GM12878 (cell line): ENCODE results near the gene SEMA4G. TPM values are rescaled to one million over a fixed set of nuclear protein-coding genes. Genes with fewer than 3 reads are reported as not detected.

Experiments used
- ATAC-seq: fragments of 200-7000 bp; cut with Tn5 transposase; 3 replicates; pipeline ENCODE4 v1.9.1; 2020; ENCODE audit warnings: mild to moderate bottlenecking, moderate library complexity
- BruUV-seq: library from RNA; stranded (reverse); fragments of 400-500 nt; replicated peaks from 2 replicates; lab custom pipeline; 2021; lab: Mats Ljungman, UMichigan
- CTCF ChIA-PET: fragments of 300-600 bp; sonication (Branson Sonifier 250); formaldehyde crosslinking; extraction: SDS; loops from one replicate; lab custom pipeline; 2021; ENCODE audit warnings: inconsistent platforms; lab: Yijun Ruan, JAX
- POLR2A ChIA-PET: fragments of 350-600 bp; formaldehyde crosslinking; extraction: SDS; loops from one replicate; lab custom pipeline; 2021; ENCODE audit warnings: inconsistent platforms; lab: Charles Lee
- RAD21 ChIA-PET: fragments of 300-600 bp; sonication (Branson Sonifier 250); formaldehyde crosslinking; loops from one replicate; lab custom pipeline; 2023; ENCODE audit warnings: antibody characterized with exemption; ENCODE audit not compliant: unreplicated experiment; lab: Charles Lee
- SMC1A ChIA-PET: fragments of 300-600 bp; sonication (Branson Sonifier 250); formaldehyde crosslinking; loops from one replicate; lab custom pipeline; 2023; ENCODE audit not compliant: unreplicated experiment, uncharacterized antibody; lab: Charles Lee
- DNase-seq: peaks from one replicate; pipeline ENCODE4 v3.0.0-alpha.2; 2011; ENCODE audit warnings: low read depth, low spot score
- FAIRE-seq: peaks from 3 replicates; lab custom pipeline; 2011; peaks lifted over from hg19 to GRCh38; lab: Jason Lieb, UNC
- H2AFZ ChIP-seq: 2 replicates; pipeline ENCODE4 v1.6.0; 2011; ENCODE audit warnings: low read depth, low read length, control low read depth; ENCODE audit not compliant: control insufficient read depth
- H3K27ac ChIP-seq: 2 replicates; pipeline ENCODE4 v1.5.1; 2011; ENCODE audit warnings: control low read depth; ENCODE audit not compliant: control insufficient read depth, insufficient read depth
- H3K27me3 ChIP-seq, 2 experiments: replicated peaks in 1 of 2; 2 replicates each; pipeline versions ENCODE4 v1.6.0 to v1.6.1; 2011; ENCODE audit warnings: low read length in 1 of 2; ENCODE audit not compliant: control insufficient read depth in 2 of 2, insufficient read depth in 2 of 2
- H3K36me3 ChIP-seq, 2 experiments: 2 replicates each; pipeline ENCODE4 v1.5.1; 2011; ENCODE audit warnings: low read length in 1 of 2; ENCODE audit not compliant: control insufficient read depth in 2 of 2, insufficient read depth in 2 of 2
- H3K4me1 ChIP-seq: 2 replicates; pipeline ENCODE4 v1.6.1; 2011; ENCODE audit warnings: mild to moderate bottlenecking, low read length, moderate library complexity, mixed read lengths; ENCODE audit not compliant: control insufficient read depth, insufficient read depth
- H3K4me2 ChIP-seq: 2 replicates; pipeline ENCODE4 v1.6.0; 2011; ENCODE audit warnings: control low read depth; ENCODE audit not compliant: control insufficient read depth, insufficient read depth
- H3K4me3 ChIP-seq: fragments of 200-600 bp; sonication (generic); 2 replicates; pipeline ENCODE4 v1.5.1; 2016
- H3K79me2 ChIP-seq: 2 replicates; pipeline ENCODE4 v1.6.0; 2011; ENCODE audit warnings: low read length; ENCODE audit not compliant: control insufficient read depth, insufficient read depth
- H3K9ac ChIP-seq: 2 replicates; pipeline ENCODE4 v1.8.0; 2011; ENCODE audit warnings: low read length, control low read depth, mixed read lengths; ENCODE audit not compliant: control insufficient read depth, insufficient read depth
- H3K9me3 ChIP-seq: replicated peaks from 3 replicates; pipeline ENCODE4 v1.5.1; 2011; ENCODE audit warnings: mild to moderate bottlenecking, low read length; ENCODE audit not compliant: control insufficient read depth, insufficient read depth
- H4K20me1 ChIP-seq: 2 replicates; pipeline ENCODE4 v1.6.0; 2011; ENCODE audit not compliant: control insufficient read depth, insufficient read depth
- BACH1 ChIP-seq: fragments of 450-650 bp; IDR thresholded peaks from 2 replicates; pipeline ENCODE4 v1.6.1; 2017; ENCODE audit warnings: mild to moderate bottlenecking, borderline replicate concordance
- ESRRA ChIP-seq: IDR thresholded peaks from 2 replicates; pipeline ENCODE4 v1.6.1; 2012; ENCODE audit warnings: mild to moderate bottlenecking, low read length, improper control_type of control experiment
- FOXK2 ChIP-seq: fragments of 450-650 bp; IDR thresholded peaks from 2 replicates; pipeline ENCODE4 v1.6.1; 2017; ENCODE audit warnings: mild to moderate bottlenecking, moderate library complexity
- KDM1A ChIP-seq: fragments of 200-600 bp; sonication (generic); IDR thresholded peaks from 2 replicates; pipeline ENCODE4 v1.6.1; 2016; ENCODE audit warnings: borderline replicate concordance
- LARP7 ChIP-seq: fragments of 450-650 bp; IDR thresholded peaks from 2 replicates; pipeline ENCODE4 v1.6.1; 2017; ENCODE audit warnings: mild to moderate bottlenecking
- MEF2A ChIP-seq: IDR thresholded peaks from 2 replicates; pipeline ENCODE4 v1.6.1; 2011; ENCODE audit warnings: low read depth, mild to moderate bottlenecking, low read length, moderate library complexity; ENCODE audit not compliant: insufficient read depth
- NR2C2 ChIP-seq: IDR thresholded peaks from 2 replicates; pipeline ENCODE4 v1.6.1; 2011; ENCODE audit warnings: borderline replicate concordance, low read depth; ENCODE audit not compliant: control insufficient read depth, insufficient read length
- POU2F2 ChIP-seq: IDR thresholded peaks from 3 replicates; pipeline ENCODE4 v1.6.1; 2011; ENCODE audit warnings: low read depth, mild to moderate bottlenecking, low read length, borderline replicate concordance
- SP1 ChIP-seq: IDR thresholded peaks from one replicate; pipeline ENCODE4 v1.6.1; 2011; ENCODE audit warnings: low read depth, low read length
- STAT1 ChIP-seq: fragments of 450-650 bp; conservative IDR thresholded peaks from 2 replicates; pipeline ENCODE4 v1.6.1; 2014; ENCODE audit warnings: antibody characterized with exemption, mild to moderate bottlenecking
- TCF3 ChIP-seq: IDR thresholded peaks from 2 replicates; pipeline ENCODE4 v1.6.1; 2012; ENCODE audit warnings: low read depth, mild to moderate bottlenecking, low read length, borderline replicate concordance; ENCODE audit not compliant: insufficient read depth
- WRNIP1 ChIP-seq: IDR thresholded peaks from 2 replicates; pipeline ENCODE4 v1.6.1; 2011; ENCODE audit warnings: low read depth, low read length, improper control_type of control experiment, borderline replicate concordance
- ZSCAN29 ChIP-seq: fragments of 450-650 bp; IDR thresholded peaks from 2 replicates; pipeline ENCODE4 v1.6.1; 2017; ENCODE audit warnings: mild to moderate bottlenecking, moderate library complexity
- ZZZ3 ChIP-seq: IDR thresholded peaks from 2 replicates; pipeline ENCODE4 v1.6.1; 2011; ENCODE audit warnings: low read depth; ENCODE audit not compliant: control insufficient read depth, insufficient read length
- WGBS: methylation state at CpG from one replicate; pipeline ENCODE4 v1.1.6; 2016; ENCODE audit warnings: low lambda C conversion rate; ENCODE audit not compliant: insufficient replicate concordance, insufficient coverage; ENCODE audit errors: missing lambda C conversion rate; 5-methylcytosine and 5-hydroxymethylcytosine counted together
- in situ Hi-C: fragments of 300-500 bp; cut with MboI; formaldehyde crosslinking; loops from 9 replicates; pipeline ENCODE4 v1.14.3; 2018; ENCODE audit warnings: mixed read lengths
- intact Hi-C: fragments of 100-400 bp; cut with micrococcal nuclease; formaldehyde crosslinking; loops from one replicate; pipeline ENCODE4 v1.14.2; 2022; ENCODE audit not compliant: unreplicated experiment
- polyA plus RNA-seq, 11 experiments: library from polyadenylated mRNA; depleted of rRNA in 4 of 11; unstranded in 6 of 11; stranded (reverse) in 5 of 11; fragments of >200 nt; fragmentation: Nextera tagmentation in 4 of 11; fragmentation: Illumina TruSeq in 1 of 11; extraction: Ambion mirVana in 4 of 11; extraction: Trizol in 1 of 11; gene quantifications; 1 replicate in 1 of 11; 2 replicates in 10 of 11; pipeline versions ENCODE4 v1.2.1 to v1.2.3, GENCODE V29; 2011 to 2016; ENCODE audit warnings: inconsistent platforms in 2 of 11, missing spikeins in 2 of 11, low read depth in 1 of 11
- total RNA-seq, 4 experiments: library from RNA; depleted of rRNA in 3 of 4; stranded (reverse); fragments of >200 nt in 3 of 4; fragmentation: Illumina TruSeq in 1 of 4; extraction: Trizol in 1 of 4; gene quantifications; 2 replicates each; pipeline versions ENCODE4 v1.2.1 to v1.2.3, GENCODE V29; 2013 to 2021
- TF ChIP-seq, protein P1 (sequence below): IDR thresholded peaks from 2 replicates; pipeline ENCODE4 v1.6.1; 2011; ENCODE audit warnings: low read depth, low read length, improper control_type of control experiment, borderline replicate concordance
- TF ChIP-seq, protein P2 (sequence below): fragments of 450-650 bp; IDR thresholded peaks from 2 replicates; pipeline ENCODE4 v1.6.1; 2018; ENCODE audit warnings: mild to moderate bottlenecking, low read depth, moderate library complexity; ENCODE audit not compliant: partially characterized antibody
- TF ChIP-seq, protein P3 (sequence below): fragments of 450-650 bp; IDR thresholded peaks from 2 replicates; pipeline ENCODE4 v1.6.1; 2016; ENCODE audit warnings: mild to moderate bottlenecking
- TF ChIP-seq, protein P4 (sequence below): IDR thresholded peaks from 2 replicates; pipeline ENCODE4 v1.6.1; 2011; ENCODE audit warnings: low read depth, mild to moderate bottlenecking, low read length, moderate library complexity, borderline replicate concordance; ENCODE audit errors: extremely low read depth

The SEMA4G gene
- total and polyA plus RNA-seq, 10 of the 15 experiments (the other 5 are each of a cell fraction or from before 2014, with no cell fraction given) = 0.09 to 2.3 (median 0.44) TPM; not detected in 4

DNA sequence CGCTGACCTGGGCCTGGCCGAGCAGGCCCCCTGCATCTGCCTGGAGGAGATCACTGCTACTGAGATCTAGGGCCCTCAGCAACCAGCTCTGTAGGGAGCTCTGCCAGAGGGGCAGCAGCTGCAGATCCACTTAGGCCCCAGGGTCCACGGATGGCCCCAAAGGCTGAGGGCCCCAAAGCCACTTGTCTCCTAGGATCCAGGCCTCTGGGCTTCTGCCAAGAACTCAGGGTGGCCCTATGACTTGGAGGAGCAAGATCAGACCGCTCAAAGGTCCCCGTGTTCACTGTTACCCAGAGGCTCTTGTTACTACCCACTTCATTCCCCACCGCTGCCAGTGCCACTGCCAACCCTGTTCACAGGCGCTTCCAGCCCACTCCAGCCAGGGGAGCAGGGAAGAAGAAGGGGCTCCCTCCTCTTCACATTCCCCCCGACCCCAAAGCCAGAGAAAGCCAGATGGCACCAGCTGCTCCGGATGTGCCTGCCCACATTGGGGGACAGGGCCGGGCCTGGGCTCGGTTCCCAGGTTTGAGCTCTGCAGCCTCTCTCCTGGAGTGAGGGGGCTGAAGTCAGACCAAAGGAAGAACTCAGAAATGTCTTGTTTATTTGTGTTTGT, 37.9 kb downstream of the SEMA4G start:
- POLR2A ChIA-PET = interaction anchor here (1.3 kb wide), 1 partner anchor 45 kb away, joined by 7 read pairs; no protein-coding TSS in a partner anchor
- no peaks in the 10 kb centered on the region for H3K9me3 ChIP-seq
- SMC1A ChIA-PET = no interaction called here
- H3K4me2 ChIP-seq = no peak overlapping the region
- no peak overlapping the region for H2AFZ ChIP-seq
- DNase-seq (no peak), ATAC-seq (no peak), FAIRE-seq (no peak)
- H3K27ac ChIP-seq = no peak overlapping the region
- no peaks in the 10 kb centered on the region for H3K79me2 ChIP-seq
- intact Hi-C loops (no loop called here), in situ Hi-C loops (no loop called here)
- H3K4me1 ChIP-seq = no peaks in the 10 kb centered on the region; the same call in 1 of the 2 replicates
- H3K4me3 ChIP-seq = no peak overlapping the region
- no peaks in the 10 kb centered on the region for H3K27me3 ChIP-seq
- RAD21 ChIA-PET = no interaction called here
- peaks cover 0 to 2% of the 10 kb centered on the region in 2 experiments; a peak in 2 of 4 replicates for H3K36me3 ChIP-seq
- no TSS peak for BruUV-seq
- no peak for TF ChIP-seq ZZZ3
- no peak for TF ChIP-seq WRNIP1
- no peak for TF ChIP-seq BACH1
- TF ChIP-seq, protein P1, sequence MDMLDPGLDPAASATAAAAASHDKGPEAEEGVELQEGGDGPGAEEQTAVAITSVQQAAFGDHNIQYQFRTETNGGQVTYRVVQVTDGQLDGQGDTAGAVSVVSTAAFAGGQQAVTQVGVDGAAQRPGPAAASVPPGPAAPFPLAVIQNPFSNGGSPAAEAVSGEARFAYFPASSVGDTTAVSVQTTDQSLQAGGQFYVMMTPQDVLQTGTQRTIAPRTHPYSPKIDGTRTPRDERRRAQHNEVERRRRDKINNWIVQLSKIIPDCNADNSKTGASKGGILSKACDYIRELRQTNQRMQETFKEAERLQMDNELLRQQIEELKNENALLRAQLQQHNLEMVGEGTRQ = no peak
- TF ChIP-seq, protein P2, sequence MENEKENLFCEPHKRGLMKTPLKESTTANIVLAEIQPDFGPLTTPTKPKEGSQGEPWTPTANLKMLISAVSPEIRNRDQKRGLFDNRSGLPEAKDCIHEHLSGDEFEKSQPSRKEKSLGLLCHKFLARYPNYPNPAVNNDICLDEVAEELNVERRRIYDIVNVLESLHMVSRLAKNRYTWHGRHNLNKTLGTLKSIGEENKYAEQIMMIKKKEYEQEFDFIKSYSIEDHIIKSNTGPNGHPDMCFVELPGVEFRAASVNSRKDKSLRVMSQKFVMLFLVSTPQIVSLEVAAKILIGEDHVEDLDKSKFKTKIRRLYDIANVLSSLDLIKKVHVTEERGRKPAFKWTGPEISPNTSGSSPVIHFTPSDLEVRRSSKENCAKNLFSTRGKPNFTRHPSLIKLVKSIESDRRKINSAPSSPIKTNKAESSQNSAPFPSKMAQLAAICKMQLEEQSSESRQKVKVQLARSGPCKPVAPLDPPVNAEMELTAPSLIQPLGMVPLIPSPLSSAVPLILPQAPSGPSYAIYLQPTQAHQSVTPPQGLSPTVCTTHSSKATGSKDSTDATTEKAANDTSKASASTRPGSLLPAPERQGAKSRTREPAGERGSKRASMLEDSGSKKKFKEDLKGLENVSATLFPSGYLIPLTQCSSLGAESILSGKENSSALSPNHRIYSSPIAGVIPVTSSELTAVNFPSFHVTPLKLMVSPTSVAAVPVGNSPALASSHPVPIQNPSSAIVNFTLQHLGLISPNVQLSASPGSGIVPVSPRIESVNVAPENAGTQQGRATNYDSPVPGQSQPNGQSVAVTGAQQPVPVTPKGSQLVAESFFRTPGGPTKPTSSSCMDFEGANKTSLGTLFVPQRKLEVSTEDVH = no peak
- TF ChIP-seq SP1 = no peak
- no peak for TF ChIP-seq NR2C2
- TF ChIP-seq FOXK2 = no peak
- TF ChIP-seq TCF3 = no peak
- TF ChIP-seq, protein P3, sequence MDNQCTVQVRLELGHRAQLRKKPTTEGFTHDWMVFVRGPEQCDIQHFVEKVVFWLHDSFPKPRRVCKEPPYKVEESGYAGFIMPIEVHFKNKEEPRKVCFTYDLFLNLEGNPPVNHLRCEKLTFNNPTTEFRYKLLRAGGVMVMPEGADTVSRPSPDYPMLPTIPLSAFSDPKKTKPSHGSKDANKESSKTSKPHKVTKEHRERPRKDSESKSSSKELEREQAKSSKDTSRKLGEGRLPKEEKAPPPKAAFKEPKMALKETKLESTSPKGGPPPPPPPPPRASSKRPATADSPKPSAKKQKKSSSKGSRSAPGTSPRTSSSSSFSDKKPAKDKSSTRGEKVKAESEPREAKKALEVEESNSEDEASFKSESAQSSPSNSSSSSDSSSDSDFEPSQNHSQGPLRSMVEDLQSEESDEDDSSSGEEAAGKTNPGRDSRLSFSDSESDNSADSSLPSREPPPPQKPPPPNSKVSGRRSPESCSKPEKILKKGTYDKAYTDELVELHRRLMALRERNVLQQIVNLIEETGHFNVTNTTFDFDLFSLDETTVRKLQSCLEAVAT = no peak
- no peak for TF ChIP-seq LARP7
- no peak for TF ChIP-seq STAT1
- TF ChIP-seq KDM1A = no peak
- no peak for TF ChIP-seq POU2F2
- TF ChIP-seq, protein P4, sequence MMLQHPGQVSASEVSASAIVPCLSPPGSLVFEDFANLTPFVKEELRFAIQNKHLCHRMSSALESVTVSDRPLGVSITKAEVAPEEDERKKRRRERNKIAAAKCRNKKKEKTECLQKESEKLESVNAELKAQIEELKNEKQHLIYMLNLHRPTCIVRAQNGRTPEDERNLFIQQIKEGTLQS = no peak
- TF ChIP-seq ESRRA = no peak
- TF ChIP-seq ZSCAN29 = no peak
- no peak for TF ChIP-seq MEF2A
- CTCF ChIA-PET = interaction anchor here (1.0 to 3.0 kb wide), 3 partner anchors 9 to 11 kb away, joined by 8 to 13 read pairs (median 9); no protein-coding TSS in a partner anchor
- H4K20me1 ChIP-seq = no peaks in the 10 kb centered on the region
- 66% methylated on average over 11 of the region's 11 CpGs for WGBS
- no peak overlapping the region for H3K9ac ChIP-seq
